ENCODE results near the gene MTRFR. TPM values are rescaled to one million over a fixed set of nuclear protein-coding genes. Genes with fewer than 3 reads are reported as not detected.
A peak's percentile ranks its signal among the peaks of the same experiment; 100 is the strongest.

MTRFR gene
- polyA plus RNA-seq, 1 donor (not counting 4 experiments of a cell fraction or from before 2014, with no cell fraction given): 8.5 TPM

DNA sequence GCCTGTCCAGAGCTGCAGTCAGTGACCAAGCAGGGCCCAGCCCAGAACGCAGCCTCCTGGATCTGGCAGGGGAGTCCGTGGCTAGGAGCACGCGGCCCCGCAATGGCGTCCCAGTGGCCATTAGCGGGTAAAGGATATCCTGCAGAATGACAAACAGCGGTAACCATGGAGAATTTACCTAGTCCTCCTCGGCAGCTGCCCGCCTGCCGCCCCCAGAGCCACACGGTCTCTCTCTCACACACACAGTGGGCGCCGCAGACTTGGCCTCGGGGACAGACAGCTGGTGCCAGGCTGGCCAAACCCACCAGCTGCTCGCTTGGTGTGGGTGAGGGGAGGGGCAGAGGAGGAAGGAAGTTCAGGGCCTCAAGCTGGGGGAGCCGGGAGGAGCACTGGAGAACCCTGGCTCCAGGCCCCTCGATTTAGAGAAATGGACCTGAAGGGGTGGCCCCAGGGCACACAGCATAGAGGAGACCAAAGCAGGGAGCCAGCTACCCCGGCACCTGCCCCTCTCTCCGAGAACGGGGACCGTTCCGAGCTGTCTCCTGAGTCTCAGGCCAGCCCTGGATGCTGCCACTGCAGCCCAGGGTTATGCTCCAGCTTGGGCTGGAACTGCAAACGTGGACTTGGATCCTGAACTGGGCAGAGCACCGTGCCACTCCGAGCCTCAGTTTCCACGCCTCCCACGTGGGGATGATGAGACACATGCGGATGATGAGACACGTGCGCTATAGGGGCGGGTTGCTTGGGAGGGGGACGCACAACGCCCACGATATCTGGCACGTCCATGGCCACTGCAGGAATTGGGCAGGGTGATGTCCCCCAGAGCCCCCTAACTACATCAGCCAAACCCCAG is 35.0 kb downstream of the MTRFR start:
- Histone ChIP-seq H3K9ac (ENCODE audit: control insufficient read depth, extremely low read depth, insufficient read depth, low read length) (no peak overlapping the region), H3K4me3 (ENCODE audit: control insufficient read depth in 2 of 3, extremely low read depth in 1 of 3, insufficient read depth in 2 of 3, low read depth in 1 of 3, low read length in 3 of 3) (no peak overlapping the region), H3K4me2 (ENCODE audit: control insufficient read depth, extremely low read depth, insufficient read depth, low read depth, low read length) (no peak overlapping the region), H3K9me3 (ENCODE audit: control insufficient read depth, low read depth, low read length) (no peaks in the 10 kb centered on the region), H2AFZ (ENCODE audit: control insufficient read depth, low read length) (no peak overlapping the region), H3K36me3 (ENCODE audit: control insufficient read depth in 2 of 2, extremely low read depth in 1 of 2, insufficient read depth in 2 of 2, low read length in 2 of 2) (peaks cover 20 to 23% of the 10 kb centered on the region in 2 experiments), H3K9me1 (ENCODE audit: control insufficient read depth, extremely low read depth, insufficient read depth, low read length) (no peaks in the 10 kb centered on the region), H3K4me1 (ENCODE audit: control insufficient read depth, extremely low read depth, insufficient read depth, low read length) (peaks cover 11% of the 10 kb centered on the region), H3K27me3 (ENCODE audit: control insufficient read depth, extremely low read depth, insufficient read depth, low read length) (no peaks in the 10 kb centered on the region), H3K79me2 (ENCODE audit: control insufficient read depth, insufficient read depth, low read length) (peaks cover 60% of the 10 kb centered on the region), H3K27ac (ENCODE audit: control insufficient read depth, insufficient read depth, low read length) (no peak overlapping the region), H4K20me1 (ENCODE audit: control insufficient read depth, extremely low read depth, insufficient read depth, low read length) (peaks cover 7% of the 10 kb centered on the region)
- dilution Hi-C loops (cut with MboI; ENCODE audit: extremely low pct_ligation_motif_present, low sequenced_read_pairs): no loop called here
- DNase-seq (ENCODE audit: low read depth, low spot score) (no peak), FAIRE-seq (no peak)
- no peak for TF ChIP-seq EZH2 (IDR thresholded peaks at IDR 0.05; ENCODE audit: low read length)
- no peak for TF ChIP-seq CTCF (optimal IDR thresholded peaks at IDR 0.05 in 1 of 3, IDR thresholded peaks at IDR 0.05 in 1 of 3, conservative IDR thresholded peaks at IDR 0.05 in 1 of 3; ENCODE audit: extremely low read depth in 1 of 3, insufficient read depth in 2 of 3, low read length in 3 of 3)

DNA sequence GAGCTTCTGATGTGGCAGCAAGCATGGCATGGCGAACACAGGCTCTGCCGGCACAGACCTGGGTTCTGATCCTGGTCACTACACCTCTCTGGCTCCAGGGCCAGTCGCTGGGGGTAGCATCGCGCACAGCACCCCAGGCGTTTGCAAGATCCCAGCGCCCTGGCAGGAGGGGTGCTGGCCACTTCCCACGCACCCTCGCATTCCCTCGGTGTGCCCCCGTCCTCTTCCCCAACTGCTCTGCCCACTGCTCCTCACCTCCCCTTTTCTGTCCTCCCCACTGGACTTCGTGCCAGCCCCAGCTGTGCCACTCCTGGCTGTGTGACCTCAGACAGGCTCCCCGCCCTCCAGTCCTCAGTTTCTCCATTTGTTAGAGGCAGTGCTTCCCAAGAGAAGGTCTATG is 35.6 kb downstream of the MTRFR start:
- peak overlapping the region; percentile 2 for H3K4me2 ChIP-seq (ENCODE audit: control insufficient read depth, extremely low read depth, insufficient read depth, low read depth, low read length)
- no peaks in the 10 kb centered on the region for H3K27me3 ChIP-seq (ENCODE audit: control insufficient read depth, extremely low read depth, insufficient read depth, low read length)
- no peak for FAIRE-seq
- no peak overlapping the region for H3K4me3 ChIP-seq (ENCODE audit: control insufficient read depth in 2 of 3, extremely low read depth in 1 of 3, insufficient read depth in 2 of 3, low read depth in 1 of 3, low read length in 3 of 3)
- H3K9me1 ChIP-seq (ENCODE audit: control insufficient read depth, extremely low read depth, insufficient read depth, low read length): no peaks in the 10 kb centered on the region
- H3K9me3 ChIP-seq (ENCODE audit: control insufficient read depth, low read depth, low read length): no peaks in the 10 kb centered on the region
- peaks cover 54% of the 10 kb centered on the region for H3K79me2 ChIP-seq (ENCODE audit: control insufficient read depth, insufficient read depth, low read length)
- no peak for DNase-seq (ENCODE audit: low read depth, low spot score)
- peaks cover 7% of the 10 kb centered on the region for H4K20me1 ChIP-seq (ENCODE audit: control insufficient read depth, extremely low read depth, insufficient read depth, low read length)
- H2AFZ ChIP-seq (ENCODE audit: control insufficient read depth, low read length): no peak overlapping the region
- no peak overlapping the region for H3K9ac ChIP-seq (ENCODE audit: control insufficient read depth, extremely low read depth, insufficient read depth, low read length)
- peaks cover 11% of the 10 kb centered on the region for H3K4me1 ChIP-seq (ENCODE audit: control insufficient read depth, extremely low read depth, insufficient read depth, low read length)
- H3K27ac ChIP-seq (ENCODE audit: control insufficient read depth, insufficient read depth, low read length): no peak overlapping the region
- peaks cover 20% of the 10 kb centered on the region in 2 experiments for H3K36me3 ChIP-seq (ENCODE audit: control insufficient read depth in 2 of 2, extremely low read depth in 1 of 2, insufficient read depth in 2 of 2, low read length in 2 of 2)
- TF ChIP-seq EZH2 (IDR thresholded peaks at IDR 0.05; ENCODE audit: low read length): no peak
- TF ChIP-seq CTCF (optimal IDR thresholded peaks at IDR 0.05 in 1 of 3, IDR thresholded peaks at IDR 0.05 in 1 of 3, conservative IDR thresholded peaks at IDR 0.05 in 1 of 3; ENCODE audit: extremely low read depth in 1 of 3, insufficient read depth in 2 of 3, low read length in 3 of 3): no peak
- dilution Hi-C loops (cut with MboI; ENCODE audit: extremely low pct_ligation_motif_present, low sequenced_read_pairs): no loop called here

Data from keratinocyte (primary cell).